SK-N-SH (cell line): ENCODE measurements around the gene BBS9. TPM values are rescaled to one million over a fixed set of nuclear protein-coding genes. Genes with fewer than 3 reads are reported as not detected.

Source experiments
- CTCF ChIA-PET: fragments of 300-600, 350-600 bp; formaldehyde crosslinking; extraction: SDS; loops from one replicate; lab custom pipeline; 2021; lab: Yijun Ruan, JAX
- POLR2A ChIA-PET: fragments of 350-600 bp; sonication (Branson Sonifier 250); formaldehyde crosslinking; extraction: SDS; loops from one replicate; lab custom pipeline; 2020; ENCODE audit warnings: antibody characterized with exemption, inconsistent platforms; lab: Yijun Ruan, JAX
- DNase-seq: peaks from one replicate; pipeline ENCODE4 v3.0.0; 2012
- H2AFZ ChIP-seq: fragments of 200-600 bp; sonication (generic); 2 replicates; pipeline ENCODE4 v1.8.1; 2016; ENCODE audit warnings: antibody characterized with exemption, mild to moderate bottlenecking, low read depth
- H3F3A ChIP-seq: fragments of 200-600 bp; sonication (generic); replicated peaks from 2 replicates; pipeline ENCODE3; 2016; ENCODE audit warnings: antibody characterized with exemption, mild to moderate bottlenecking; ENCODE audit not compliant: insufficient read depth
- H3K27ac ChIP-seq, 2 experiments: fragments of 200-500 bp in 1 of 2; fragments of 200-600 bp in 1 of 2; sonication (Bioruptor generic) in 1 of 2; sonication (generic), shearing (Covaris generic) in 1 of 2; 2 replicates each; pipeline versions ENCODE4 v1.5.1 to v1.6.1; 2014 to 2016; ENCODE audit warnings: low read depth in 2 of 2, inconsistent platforms in 1 of 2, low read length in 1 of 2, mild to moderate bottlenecking in 1 of 2, mixed read lengths in 1 of 2
- H3K27me3 ChIP-seq: fragments of 200-600 bp; sonication (generic), shearing (Covaris generic); 2 replicates; pipeline ENCODE4 v1.6.1; 2016; ENCODE audit warnings: mixed run types; ENCODE audit not compliant: insufficient read depth
- H3K36me3 ChIP-seq, 2 experiments: fragments of 200-500 bp in 1 of 2; fragments of 200-600 bp in 1 of 2; sonication (Bioruptor generic) in 1 of 2; sonication (generic) in 1 of 2; replicated peaks in 1 of 2; 2 replicates each; pipeline versions ENCODE3 to v1.5.1; 2014 to 2016; ENCODE audit warnings: low read length in 1 of 2, mild to moderate bottlenecking in 1 of 2; ENCODE audit not compliant: insufficient read depth in 2 of 2, control insufficient read depth in 1 of 2
- H3K4me1 ChIP-seq, 2 experiments: fragments of 200-500 bp in 1 of 2; fragments of 200-600 bp in 1 of 2; sonication (Bioruptor generic) in 1 of 2; sonication (generic), shearing (Covaris generic) in 1 of 2; 2 replicates each; pipeline versions ENCODE4 v1.5.1 to v1.6.1; 2014 to 2016; ENCODE audit warnings: low read depth in 1 of 2, low read length in 1 of 2, mixed run types in 1 of 2; ENCODE audit not compliant: insufficient read depth in 2 of 2, control insufficient read depth in 1 of 2
- H3K4me2 ChIP-seq: fragments of 200-600 bp; sonication (generic), shearing (Covaris generic); 2 replicates; pipeline ENCODE4 v1.6.1; 2017; ENCODE audit warnings: mixed run types
- H3K4me3 ChIP-seq, 2 experiments: fragments of 200-500 bp in 1 of 2; fragments of 200-600 bp in 1 of 2; sonication (Bioruptor generic) in 1 of 2; sonication (generic), shearing (Covaris generic) in 1 of 2; 2 replicates each; pipeline versions ENCODE4 v1.5.1 to v1.8.1; 2014 to 2016; ENCODE audit warnings: low read depth in 2 of 2, inconsistent platforms in 1 of 2, low read length in 1 of 2, mild to moderate bottlenecking in 1 of 2, mixed read lengths in 1 of 2, moderate library complexity in 1 of 2
- H3K79me2 ChIP-seq: fragments of 200-600 bp; sonication (generic); 2 replicates; pipeline ENCODE4 v1.8.1; 2017; ENCODE audit warnings: mild to moderate bottlenecking; ENCODE audit not compliant: insufficient read depth
- H3K9ac ChIP-seq: fragments of 200-600 bp; sonication (generic); 2 replicates; pipeline ENCODE4 v1.6.1; 2017; ENCODE audit warnings: mixed run types
- H3K9me2 ChIP-seq: fragments of 200-600 bp; sonication (generic); 2 replicates; pipeline ENCODE4 v1.6.1; 2017; ENCODE audit warnings: mixed run types
- H3K9me3 ChIP-seq: fragments of 200-600 bp; sonication (generic); 2 replicates; pipeline ENCODE4 v1.6.1; 2017; ENCODE audit warnings: mixed run types, mild to moderate bottlenecking, moderate library complexity
- H4K20me1 ChIP-seq: fragments of 200-600 bp; sonication (generic); 2 replicates; pipeline ENCODE4 v1.6.1; 2017; ENCODE audit warnings: mild to moderate bottlenecking, mixed run types; ENCODE audit not compliant: insufficient read depth
- CHD2 ChIP-seq: fragments of 150-350 bp; IDR thresholded peaks from 2 replicates; pipeline ENCODE4 v1.6.1; 2018; ENCODE audit warnings: low read length; ENCODE audit not compliant: partially characterized antibody
- CTCF ChIP-seq: fragments of 200-600 bp; sonication (generic); IDR thresholded peaks from 2 replicates; pipeline ENCODE4 v1.6.1; 2017; ENCODE audit warnings: antibody characterized with exemption, mild to moderate bottlenecking, moderate library complexity
- ELF1 ChIP-seq: IDR thresholded peaks from 2 replicates; pipeline ENCODE4 v1.4.0; 2012
- EP300 ChIP-seq, 2 experiments: IDR thresholded peaks; 2 replicates each; pipeline versions ENCODE4 v1.4.0 to v1.6.1; 2012; ENCODE audit warnings: borderline replicate concordance in 1 of 2, low read depth in 1 of 2, low read length in 1 of 2
- EZH2phosphoT487 ChIP-seq: fragments of 200-600 bp; sonication (generic); IDR thresholded peaks from 2 replicates; pipeline ENCODE4 v1.6.1; 2017; ENCODE audit warnings: low read depth, mixed run types, mild to moderate bottlenecking, antibody characterized with exemption, moderate library complexity, borderline replicate concordance
- FOSL2 ChIP-seq: IDR thresholded peaks from 2 replicates; pipeline ENCODE4 v1.4.0; 2012; ENCODE audit warnings: low read depth, mild to moderate bottlenecking, moderate library complexity, borderline replicate concordance
- FOXM1 ChIP-seq: IDR thresholded peaks from 2 replicates; pipeline ENCODE4 v1.4.0; 2012; ENCODE audit warnings: low read depth, mild to moderate bottlenecking
- IRF3 ChIP-seq: fragments of 150-350 bp; IDR thresholded peaks from 2 replicates; pipeline ENCODE4 v1.6.1; 2016; ENCODE audit warnings: mild to moderate bottlenecking, low read depth, low read length
- JUND ChIP-seq: IDR thresholded peaks from 2 replicates; pipeline ENCODE4 v1.4.0; 2012
- MAX ChIP-seq: IDR thresholded peaks from 2 replicates; pipeline ENCODE4 v1.4.0; 2012; ENCODE audit warnings: low read depth
- MEF2A ChIP-seq: IDR thresholded peaks from 2 replicates; pipeline ENCODE4 v1.4.0; 2012; ENCODE audit warnings: low read depth, borderline replicate concordance
- NFIC ChIP-seq: IDR thresholded peaks from 2 replicates; pipeline ENCODE4 v1.4.0; 2012; ENCODE audit warnings: borderline replicate concordance
- RAD21 ChIP-seq: IDR thresholded peaks from 2 replicates; pipeline ENCODE4 v1.6.1; 2012; ENCODE audit warnings: mild to moderate bottlenecking, low read length
- RFX5 ChIP-seq: IDR thresholded peaks from 2 replicates; pipeline ENCODE4 v1.6.1; 2012; ENCODE audit warnings: mild to moderate bottlenecking, improper control_type of control experiment, low read length
- TAF1 ChIP-seq: IDR thresholded peaks from 2 replicates; pipeline ENCODE4 v1.6.1; 2012; ENCODE audit warnings: low read depth, mild to moderate bottlenecking, low read length, moderate library complexity, borderline replicate concordance
- TCF12 ChIP-seq: IDR thresholded peaks from 2 replicates; pipeline ENCODE4 v1.4.0; 2012
- TEAD4 ChIP-seq: IDR thresholded peaks from 2 replicates; pipeline ENCODE4 v1.4.0; 2012; ENCODE audit warnings: mild to moderate bottlenecking, borderline replicate concordance; ENCODE audit not compliant: insufficient read depth
- YY1 ChIP-seq: IDR thresholded peaks from 2 replicates; pipeline ENCODE4 v1.4.0; 2012; ENCODE audit warnings: low read depth, mild to moderate bottlenecking
- WGBS: methylation state at CpG from one replicate; pipeline ENCODE4 v1.1.6; 2017; ENCODE audit warnings: low lambda C conversion rate; 5-methylcytosine and 5-hydroxymethylcytosine counted together
- polyA plus RNA-seq, 3 experiments: library from polyadenylated mRNA; depleted of rRNA; stranded (reverse); fragments of >200 nt; gene quantifications; 2 replicates each; pipeline ENCODE4 v1.2.3, GENCODE V29; 2012
- TF ChIP-seq, protein P1 (sequence below): fragments of 150-350 bp; IDR thresholded peaks from 2 replicates; pipeline ENCODE4 v1.6.1; 2017; ENCODE audit warnings: antibody characterized with exemption, low read length, low read depth, borderline replicate concordance
- TF ChIP-seq, protein P2 (sequence below): IDR thresholded peaks from 2 replicates; pipeline ENCODE4 v1.4.0; 2012; ENCODE audit warnings: low read depth, borderline replicate concordance

The BBS9 gene
- polyA plus RNA-seq, 1 of the 3 experiments (the other 2 are of a cell fraction), result 7.5 TPM

- no peaks in the 10 kb centered on the region for H3F3A ChIP-seq
- no peak for DNase-seq
- ChIA-PET CTCF (no interaction called here), POLR2A (no interaction called here)
- H3K9ac ChIP-seq, result no peak overlapping the region
- no peaks in the 10 kb centered on the region for H3K36me3 ChIP-seq
- no peaks in the 10 kb centered on the region for H3K27me3 ChIP-seq
- no peak overlapping the region for H3K27ac ChIP-seq
- TF ChIP-seq MEF2A (no peak), TEAD4 (no peak), FOSL2 (no peak), CTCF (no peak), TCF12 (no peak), TAF1 (no peak), RAD21 (no peak), NFIC (no peak), IRF3 (no peak), JUND (no peak), EP300 (IDR thresholded peaks at IDR 0.05; ENCODE audit: borderline replicate concordance in 1 of 2, low read depth in 1 of 2, low read length in 1 of 2) (no peak), RFX5 (no peak), FOXM1 (no peak), YY1 (no peak), EZH2phosphoT487 (no peak), MAX (no peak), CHD2 (no peak), ELF1 (no peak)
- TF ChIP-seq, protein P1, sequence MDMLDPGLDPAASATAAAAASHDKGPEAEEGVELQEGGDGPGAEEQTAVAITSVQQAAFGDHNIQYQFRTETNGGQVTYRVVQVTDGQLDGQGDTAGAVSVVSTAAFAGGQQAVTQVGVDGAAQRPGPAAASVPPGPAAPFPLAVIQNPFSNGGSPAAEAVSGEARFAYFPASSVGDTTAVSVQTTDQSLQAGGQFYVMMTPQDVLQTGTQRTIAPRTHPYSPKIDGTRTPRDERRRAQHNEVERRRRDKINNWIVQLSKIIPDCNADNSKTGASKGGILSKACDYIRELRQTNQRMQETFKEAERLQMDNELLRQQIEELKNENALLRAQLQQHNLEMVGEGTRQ, result no peak
- TF ChIP-seq, protein P2, sequence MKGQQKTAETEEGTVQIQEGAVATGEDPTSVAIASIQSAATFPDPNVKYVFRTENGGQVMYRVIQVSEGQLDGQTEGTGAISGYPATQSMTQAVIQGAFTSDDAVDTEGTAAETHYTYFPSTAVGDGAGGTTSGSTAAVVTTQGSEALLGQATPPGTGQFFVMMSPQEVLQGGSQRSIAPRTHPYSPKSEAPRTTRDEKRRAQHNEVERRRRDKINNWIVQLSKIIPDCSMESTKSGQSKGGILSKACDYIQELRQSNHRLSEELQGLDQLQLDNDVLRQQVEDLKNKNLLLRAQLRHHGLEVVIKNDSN, result no peak
- no peaks in the 10 kb centered on the region; a peak in 1 of 4 replicates for H3K4me1 ChIP-seq
- no peaks in the 10 kb centered on the region for H3K9me3 ChIP-seq
- no peak overlapping the region for H3K4me2 ChIP-seq
- no peak overlapping the region for H3K4me3 ChIP-seq
- no peaks in the 10 kb centered on the region for H4K20me1 ChIP-seq
- H2AFZ ChIP-seq, result no peak overlapping the region
- H3K79me2 ChIP-seq, result no peaks in the 10 kb centered on the region
- no peaks in the 10 kb centered on the region for H3K9me2 ChIP-seq
- WGBS, result 78% methylated on average over 4 of the region's 4 CpGs
Observed at GRCh38 chr7:33554576-33554975, 425.2 kb downstream of the BBS9 start.
